CD4-positive, alpha-beta T cell treated with Interleukin-4 for 4 hours (primary cell): ENCODE results near the gene MAP6D1.
"Not testable (repeated sequence)": the region's sequence is repeated elsewhere in the genome, so short reads cannot be mapped to it uniquely, and the experiment has no call there.

Experiments used
- DNase-seq: peaks from one replicate; pipeline ENCODE4 v3.0.0-alpha.2; 2020

MAP6D1 gene

GRCh38 chr3:183796372-183796771, 29.0 kb downstream of the MAP6D1 start:
- DNase-seq: no peak

- no peak for DNase-seq
Measured at GRCh38 chr3:183794452-183794851, 30.9 kb downstream of the MAP6D1 start.

- no peak for DNase-seq
Measured at GRCh38 chr3:183792976-183793375, 32.4 kb downstream of the MAP6D1 start.

- DNase-seq: no peak
Measured at GRCh38 chr3:183790700-183791099, 34.7 kb downstream of the MAP6D1 start.

GRCh38 chr3:183789826-183790225, 35.6 kb downstream of the MAP6D1 start:
- DNase-seq: no peak

GRCh38 chr3:183784503-183784902, 40.9 kb downstream of the MAP6D1 start:
- DNase-seq: not testable (repeated sequence)

- DNase-seq: no peak
Measured at GRCh38 chr3:183782576-183783276, 42.7 kb downstream of the MAP6D1 start.

- no peak for DNase-seq
Measured at GRCh38 chr3:183781246-183781645, 44.1 kb downstream of the MAP6D1 start.

GRCh38 chr3:183779896-183780465, 45.4 kb downstream of the MAP6D1 start:
- no peak for DNase-seq

GRCh38 chr3:183777016-183777618, 48.3 kb downstream of the MAP6D1 start:
- no peak for DNase-seq

GRCh38 chr3:183776451-183776850, 48.9 kb downstream of the MAP6D1 start:
- DNase-seq: not testable (repeated sequence)

GRCh38 chr3:183775781-183776180, 49.6 kb downstream of the MAP6D1 start:
- DNase-seq: no peak

GRCh38 chr3:183774631-183775030, 50.7 kb downstream of the MAP6D1 start:
- no peak for DNase-seq

GRCh38 chr3:183769453-183769852, 55.9 kb downstream of the MAP6D1 start:
- no peak for DNase-seq

GRCh38 chr3:183768114-183768513, 57.3 kb downstream of the MAP6D1 start:
- DNase-seq: no peak

- peak; percentile 74 for DNase-seq
Measured at GRCh38 chr3:183766745-183767606, 58.4 kb downstream of the MAP6D1 start.

GRCh38 chr3:183766107-183766506, 59.3 kb downstream of the MAP6D1 start:
- no peak for DNase-seq
